SK-N-SH (cell line): ENCODE results near the gene SH3PXD2B. TPM values are rescaled to one million over a fixed set of nuclear protein-coding genes. Genes with fewer than 3 reads are reported as not detected.
A peak's percentile ranks its signal among the peaks of the same experiment; 100 is the strongest.

ENCODE experiments used
- CTCF ChIA-PET: fragments of 300-600, 350-600 bp; formaldehyde crosslinking; extraction: SDS; loops from one replicate; lab custom pipeline; 2021; lab: Yijun Ruan, JAX
- POLR2A ChIA-PET: fragments of 350-600 bp; sonication (Branson Sonifier 250); formaldehyde crosslinking; extraction: SDS; loops from one replicate; lab custom pipeline; 2020; ENCODE audit warnings: antibody characterized with exemption, inconsistent platforms; lab: Yijun Ruan, JAX
- DNase-seq: peaks from one replicate; pipeline ENCODE4 v3.0.0; 2012
- H2AFZ ChIP-seq: fragments of 200-600 bp; sonication (generic); 2 replicates; pipeline ENCODE4 v1.8.1; 2016; ENCODE audit warnings: antibody characterized with exemption, mild to moderate bottlenecking, low read depth
- H3F3A ChIP-seq: fragments of 200-600 bp; sonication (generic); replicated peaks from 2 replicates; pipeline ENCODE3; 2016; ENCODE audit warnings: antibody characterized with exemption, mild to moderate bottlenecking; ENCODE audit not compliant: insufficient read depth
- H3K27ac ChIP-seq, 2 experiments: fragments of 200-500 bp in 1 of 2; fragments of 200-600 bp in 1 of 2; sonication (Bioruptor generic) in 1 of 2; sonication (generic), shearing (Covaris generic) in 1 of 2; 2 replicates each; pipeline versions ENCODE4 v1.5.1 to v1.6.1; 2014 to 2016; ENCODE audit warnings: low read depth in 2 of 2, inconsistent platforms in 1 of 2, low read length in 1 of 2, mild to moderate bottlenecking in 1 of 2, mixed read lengths in 1 of 2
- H3K27me3 ChIP-seq: fragments of 200-600 bp; sonication (generic), shearing (Covaris generic); 2 replicates; pipeline ENCODE4 v1.6.1; 2016; ENCODE audit warnings: mixed run types; ENCODE audit not compliant: insufficient read depth
- H3K36me3 ChIP-seq, 2 experiments: fragments of 200-500 bp in 1 of 2; fragments of 200-600 bp in 1 of 2; sonication (Bioruptor generic) in 1 of 2; sonication (generic) in 1 of 2; replicated peaks in 1 of 2; 2 replicates each; pipeline versions ENCODE3 to v1.5.1; 2014 to 2016; ENCODE audit warnings: low read length in 1 of 2, mild to moderate bottlenecking in 1 of 2; ENCODE audit not compliant: insufficient read depth in 2 of 2, control insufficient read depth in 1 of 2
- H3K4me1 ChIP-seq, 2 experiments: fragments of 200-500 bp in 1 of 2; fragments of 200-600 bp in 1 of 2; sonication (Bioruptor generic) in 1 of 2; sonication (generic), shearing (Covaris generic) in 1 of 2; 2 replicates each; pipeline versions ENCODE4 v1.5.1 to v1.6.1; 2014 to 2016; ENCODE audit warnings: low read depth in 1 of 2, low read length in 1 of 2, mixed run types in 1 of 2; ENCODE audit not compliant: insufficient read depth in 2 of 2, control insufficient read depth in 1 of 2
- H3K4me2 ChIP-seq: fragments of 200-600 bp; sonication (generic), shearing (Covaris generic); 2 replicates; pipeline ENCODE4 v1.6.1; 2017; ENCODE audit warnings: mixed run types
- H3K4me3 ChIP-seq, 2 experiments: fragments of 200-500 bp in 1 of 2; fragments of 200-600 bp in 1 of 2; sonication (Bioruptor generic) in 1 of 2; sonication (generic), shearing (Covaris generic) in 1 of 2; 2 replicates each; pipeline versions ENCODE4 v1.5.1 to v1.8.1; 2014 to 2016; ENCODE audit warnings: low read depth in 2 of 2, inconsistent platforms in 1 of 2, low read length in 1 of 2, mild to moderate bottlenecking in 1 of 2, mixed read lengths in 1 of 2, moderate library complexity in 1 of 2
- H3K79me2 ChIP-seq: fragments of 200-600 bp; sonication (generic); 2 replicates; pipeline ENCODE4 v1.8.1; 2017; ENCODE audit warnings: mild to moderate bottlenecking; ENCODE audit not compliant: insufficient read depth
- H3K9ac ChIP-seq: fragments of 200-600 bp; sonication (generic); 2 replicates; pipeline ENCODE4 v1.6.1; 2017; ENCODE audit warnings: mixed run types
- H3K9me2 ChIP-seq: fragments of 200-600 bp; sonication (generic); 2 replicates; pipeline ENCODE4 v1.6.1; 2017; ENCODE audit warnings: mixed run types
- H3K9me3 ChIP-seq: fragments of 200-600 bp; sonication (generic); 2 replicates; pipeline ENCODE4 v1.6.1; 2017; ENCODE audit warnings: mixed run types, mild to moderate bottlenecking, moderate library complexity
- H4K20me1 ChIP-seq: fragments of 200-600 bp; sonication (generic); 2 replicates; pipeline ENCODE4 v1.6.1; 2017; ENCODE audit warnings: mild to moderate bottlenecking, mixed run types; ENCODE audit not compliant: insufficient read depth
- EP300 ChIP-seq, 2 experiments: IDR thresholded peaks; 2 replicates each; pipeline versions ENCODE4 v1.4.0 to v1.6.1; 2012; ENCODE audit warnings: borderline replicate concordance in 1 of 2, low read depth in 1 of 2, low read length in 1 of 2
- FOSL2 ChIP-seq: IDR thresholded peaks from 2 replicates; pipeline ENCODE4 v1.4.0; 2012; ENCODE audit warnings: low read depth, mild to moderate bottlenecking, moderate library complexity, borderline replicate concordance
- IRF3 ChIP-seq: fragments of 150-350 bp; IDR thresholded peaks from 2 replicates; pipeline ENCODE4 v1.6.1; 2016; ENCODE audit warnings: mild to moderate bottlenecking, low read depth, low read length
- JUND ChIP-seq: IDR thresholded peaks from 2 replicates; pipeline ENCODE4 v1.4.0; 2012
- MAX ChIP-seq: IDR thresholded peaks from 2 replicates; pipeline ENCODE4 v1.4.0; 2012; ENCODE audit warnings: low read depth
- MXI1 ChIP-seq: IDR thresholded peaks from 2 replicates; pipeline ENCODE4 v1.6.1; 2012; ENCODE audit warnings: mild to moderate bottlenecking, low read depth, low read length, improper control_type of control experiment
- NFIC ChIP-seq: IDR thresholded peaks from 2 replicates; pipeline ENCODE4 v1.4.0; 2012; ENCODE audit warnings: borderline replicate concordance
- NRF1 ChIP-seq: IDR thresholded peaks from 2 replicates; pipeline ENCODE4 v1.6.1; 2012; ENCODE audit warnings: low read depth, mild to moderate bottlenecking, low read length
- PBX3 ChIP-seq: IDR thresholded peaks from 2 replicates; pipeline ENCODE4; 2012
- POLR2AphosphoS5 ChIP-seq: IDR thresholded peaks from 2 replicates; pipeline ENCODE4 v1.6.1; 2012; ENCODE audit warnings: low read depth, low read length
- REST ChIP-seq: IDR thresholded peaks from 2 replicates; pipeline ENCODE4 v1.6.1; 2012; ENCODE audit warnings: mild to moderate bottlenecking, low read depth, low read length, moderate library complexity
- RXRA ChIP-seq: IDR thresholded peaks from 2 replicates; pipeline ENCODE4 v1.4.0; 2012; ENCODE audit warnings: low read depth, mild to moderate bottlenecking, borderline replicate concordance
- SIN3A ChIP-seq: IDR thresholded peaks from 2 replicates; pipeline ENCODE4 v1.6.1; 2012; ENCODE audit warnings: low read depth, mild to moderate bottlenecking, low read length, moderate library complexity, borderline replicate concordance
- TAF1 ChIP-seq: IDR thresholded peaks from 2 replicates; pipeline ENCODE4 v1.6.1; 2012; ENCODE audit warnings: low read depth, mild to moderate bottlenecking, low read length, moderate library complexity, borderline replicate concordance
- TCF12 ChIP-seq: IDR thresholded peaks from 2 replicates; pipeline ENCODE4 v1.4.0; 2012
- TEAD4 ChIP-seq: IDR thresholded peaks from 2 replicates; pipeline ENCODE4 v1.4.0; 2012; ENCODE audit warnings: mild to moderate bottlenecking, borderline replicate concordance; ENCODE audit not compliant: insufficient read depth
- WGBS: methylation state at CpG from one replicate; pipeline ENCODE4 v1.1.6; 2017; ENCODE audit warnings: low lambda C conversion rate; 5-methylcytosine and 5-hydroxymethylcytosine counted together
- polyA plus RNA-seq, 3 experiments: library from polyadenylated mRNA; depleted of rRNA; stranded (reverse); fragments of >200 nt; gene quantifications; 2 replicates each; pipeline ENCODE4 v1.2.3, GENCODE V29; 2012

Gene SH3PXD2B
- polyA plus RNA-seq, 1 of the 3 experiments (the other 2 are of a cell fraction) = 15.0 TPM

- no peak overlapping the region for H2AFZ ChIP-seq
- CTCF ChIA-PET = no interaction called here
- H3K27ac ChIP-seq = peak overlapping the region in 1 of 2 experiments; percentile 93; a peak in 1 of 4 replicates
- H3K79me2 ChIP-seq = no peaks in the 10 kb centered on the region
- no peak overlapping the region for H3K4me3 ChIP-seq
- peaks cover 15% of the 10 kb centered on the region for H3F3A ChIP-seq
- peaks cover 28 to 45% of the 10 kb centered on the region in 2 experiments for H3K36me3 ChIP-seq
- POLR2A ChIA-PET = no interaction called here
- no peak overlapping the region for H3K4me2 ChIP-seq
- no peaks in the 10 kb centered on the region for H3K27me3 ChIP-seq
- H3K9ac ChIP-seq = no peak overlapping the region
- TF ChIP-seq TAF1 (no peak), TEAD4 (no peak), NRF1 (no peak), RXRA (no peak), EP300 (IDR thresholded peaks at IDR 0.05; ENCODE audit: borderline replicate concordance in 1 of 2, low read depth in 1 of 2, low read length in 1 of 2) (no peak), TCF12 (no peak), IRF3 (no peak), MXI1 (no peak), REST (no peak), POLR2AphosphoS5 (no peak)
- no peaks in the 10 kb centered on the region for H3K9me2 ChIP-seq
- H3K9me3 ChIP-seq = no peaks in the 10 kb centered on the region
- peaks cover 4 to 6% of the 10 kb centered on the region in 2 experiments; a peak in 2 of 4 replicates for H3K4me1 ChIP-seq
- H4K20me1 ChIP-seq = no peaks in the 10 kb centered on the region
- DNase-seq = no peak
- 100% methylated on average over 4 of the region's 4 CpGs for WGBS
Observed at GRCh38 chr5:172362755-172363154, 91.6 kb downstream of the SH3PXD2B start.

- H2AFZ ChIP-seq = no peak overlapping the region
- TF ChIP-seq JUND (peak; percentile 83), FOSL2 (peak; percentile 80), REST (no peak), NFIC (peak; percentile 60), RXRA (no peak), SIN3A (peak; percentile 47; the same call in 1 of the 2 replicates), MAX (peak; percentile 90), TCF12 (peak; percentile 65), PBX3 (peak; percentile 46; the same call in 1 of the 2 replicates)
Observed at GRCh38 chr5:172361566-172362238, 92.6 kb downstream of the SH3PXD2B start.

More at GRCh38 chr5:172361566-172362238, 92.6 kb downstream of the SH3PXD2B start:
- ChIA-PET CTCF (no interaction called here), POLR2A (no interaction called here)
- H3K4me2 ChIP-seq = peak overlapping the region; percentile 44
- H3K4me1 ChIP-seq = peaks cover 4 to 6% of the 10 kb centered on the region in 2 experiments; a peak in 2 of 4 replicates
- H3K9ac ChIP-seq = peak overlapping the region; percentile 54
- H4K20me1 ChIP-seq = no peaks in the 10 kb centered on the region
- H3K79me2 ChIP-seq = no peaks in the 10 kb centered on the region
- no peak overlapping the region for H3K4me3 ChIP-seq
- peak overlapping the region in 1 of 2 experiments; percentile 93; a peak in 2 of 4 replicates for H3K27ac ChIP-seq
- WGBS = 60% methylated on average over 7 of the region's 9 CpGs
- peaks cover 15% of the 10 kb centered on the region for H3F3A ChIP-seq
- peaks cover 32 to 41% of the 10 kb centered on the region in 2 experiments for H3K36me3 ChIP-seq
- no peaks in the 10 kb centered on the region for H3K9me3 ChIP-seq
- H3K9me2 ChIP-seq = no peaks in the 10 kb centered on the region
- no peaks in the 10 kb centered on the region for H3K27me3 ChIP-seq
- no peak for DNase-seq
